Calu3 (cell line): ENCODE results near the gene PI4KA. TPM values are rescaled to one million over a fixed set of nuclear protein-coding genes. Genes with fewer than 3 reads are reported as not detected.

Source experiments
- BruUV-seq: library from RNA; stranded (reverse); fragments of 400-500 nt; replicated peaks from 2 replicates; lab custom pipeline; 2021; lab: Mats Ljungman, UMichigan
- CTCF ChIA-PET: fragments of 300-600 bp; sonication (Branson Sonifier 250); formaldehyde crosslinking; loops from one replicate; lab custom pipeline; 2022; ENCODE audit warnings: antibody characterized with exemption; lab: Charles Lee
- DNase-seq: peaks from one replicate; pipeline ENCODE4 v3.0.0; 2022
- H3K27ac Mint-ChIP-seq: one replicate; pipeline ENCODE4 v1.8.0; 2022; ENCODE audit warnings: mixed read lengths; ENCODE audit not compliant: unreplicated experiment
- H3K27me3 Mint-ChIP-seq: one replicate; pipeline ENCODE4 v1.8.0; 2022; ENCODE audit warnings: mixed read lengths; ENCODE audit not compliant: unreplicated experiment
- H3K36me3 Mint-ChIP-seq: one replicate; pipeline ENCODE4 v1.8.0; 2022; ENCODE audit warnings: mild to moderate bottlenecking, moderate library complexity, mixed read lengths; ENCODE audit not compliant: insufficient read depth, unreplicated experiment
- H3K4me1 Mint-ChIP-seq: one replicate; pipeline ENCODE4 v1.8.0; 2022; ENCODE audit warnings: mild to moderate bottlenecking, low read depth, mixed read lengths; ENCODE audit not compliant: unreplicated experiment
- H3K4me3 Mint-ChIP-seq: one replicate; pipeline ENCODE4 v1.8.0; 2022; ENCODE audit warnings: mild to moderate bottlenecking, low read depth, moderate library complexity, mixed read lengths; ENCODE audit not compliant: unreplicated experiment
- H3K9me3 Mint-ChIP-seq: one replicate; pipeline ENCODE4 v1.8.0; 2022; ENCODE audit warnings: low read depth, mixed read lengths; ENCODE audit not compliant: unreplicated experiment
- intact Hi-C: fragments of 100-400 bp; cut with micrococcal nuclease; formaldehyde crosslinking; loops from one replicate; pipeline ENCODE4 v1.10.0; 2022; ENCODE audit not compliant: unreplicated experiment
- total RNA-seq: library from RNA; stranded (reverse); gene quantifications from 2 replicates; pipeline ENCODE4 v1.2.3, GENCODE V29; 2022
- TF ChIP-seq, protein P1 (sequence below): fragments of 200-600 bp; IDR thresholded peaks from one replicate; pipeline ENCODE4 v1.8.0; 2022; ENCODE audit warnings: antibody characterized with exemption; ENCODE audit not compliant: unreplicated experiment

The PI4KA gene
- total RNA-seq, 1 experiment from 2014 or later, result 77.9 TPM

DNA sequence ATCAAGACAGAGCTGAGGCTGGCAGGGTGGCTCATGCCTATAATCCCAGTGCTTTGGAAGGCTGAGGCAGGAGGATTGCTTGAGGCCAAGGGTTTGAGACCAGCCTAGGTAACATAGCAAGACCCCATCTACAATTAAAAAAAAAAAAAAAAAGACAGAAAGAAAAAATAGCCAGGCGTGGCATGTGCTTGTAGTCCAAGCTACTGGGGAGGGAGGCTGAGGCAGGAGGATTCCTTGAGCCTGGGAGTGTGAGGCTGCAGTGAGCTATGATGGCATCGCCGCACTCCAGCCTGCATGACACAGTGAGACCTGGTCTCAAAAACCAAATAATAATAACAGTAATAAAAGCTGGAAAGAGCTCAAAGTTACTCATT lies 75.3 kb downstream of the PI4KA start:
- H3K4me3 Mint-ChIP-seq, result no peak overlapping the region
- H3K9me3 Mint-ChIP-seq, result no peaks in the 10 kb centered on the region
- no peak overlapping the region for H3K27ac Mint-ChIP-seq
- CTCF ChIA-PET, result interaction anchor here (1.6 kb wide), 1 partner anchor 41 kb away, joined by 4 read pairs; no protein-coding TSS in a partner anchor
- peaks cover 7% of the 10 kb centered on the region for H3K4me1 Mint-ChIP-seq
- H3K27me3 Mint-ChIP-seq, result no peaks in the 10 kb centered on the region
- TF ChIP-seq, protein P1, sequence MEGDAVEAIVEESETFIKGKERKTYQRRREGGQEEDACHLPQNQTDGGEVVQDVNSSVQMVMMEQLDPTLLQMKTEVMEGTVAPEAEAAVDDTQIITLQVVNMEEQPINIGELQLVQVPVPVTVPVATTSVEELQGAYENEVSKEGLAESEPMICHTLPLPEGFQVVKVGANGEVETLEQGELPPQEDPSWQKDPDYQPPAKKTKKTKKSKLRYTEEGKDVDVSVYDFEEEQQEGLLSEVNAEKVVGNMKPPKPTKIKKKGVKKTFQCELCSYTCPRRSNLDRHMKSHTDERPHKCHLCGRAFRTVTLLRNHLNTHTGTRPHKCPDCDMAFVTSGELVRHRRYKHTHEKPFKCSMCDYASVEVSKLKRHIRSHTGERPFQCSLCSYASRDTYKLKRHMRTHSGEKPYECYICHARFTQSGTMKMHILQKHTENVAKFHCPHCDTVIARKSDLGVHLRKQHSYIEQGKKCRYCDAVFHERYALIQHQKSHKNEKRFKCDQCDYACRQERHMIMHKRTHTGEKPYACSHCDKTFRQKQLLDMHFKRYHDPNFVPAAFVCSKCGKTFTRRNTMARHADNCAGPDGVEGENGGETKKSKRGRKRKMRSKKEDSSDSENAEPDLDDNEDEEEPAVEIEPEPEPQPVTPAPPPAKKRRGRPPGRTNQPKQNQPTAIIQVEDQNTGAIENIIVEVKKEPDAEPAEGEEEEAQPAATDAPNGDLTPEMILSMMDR, result no peak
- intact Hi-C loops, result no loop called here
- DNase-seq, result no peak
- H3K36me3 Mint-ChIP-seq, result peaks cover 12% of the 10 kb centered on the region
- BruUV-seq, result no TSS peak

DNA sequence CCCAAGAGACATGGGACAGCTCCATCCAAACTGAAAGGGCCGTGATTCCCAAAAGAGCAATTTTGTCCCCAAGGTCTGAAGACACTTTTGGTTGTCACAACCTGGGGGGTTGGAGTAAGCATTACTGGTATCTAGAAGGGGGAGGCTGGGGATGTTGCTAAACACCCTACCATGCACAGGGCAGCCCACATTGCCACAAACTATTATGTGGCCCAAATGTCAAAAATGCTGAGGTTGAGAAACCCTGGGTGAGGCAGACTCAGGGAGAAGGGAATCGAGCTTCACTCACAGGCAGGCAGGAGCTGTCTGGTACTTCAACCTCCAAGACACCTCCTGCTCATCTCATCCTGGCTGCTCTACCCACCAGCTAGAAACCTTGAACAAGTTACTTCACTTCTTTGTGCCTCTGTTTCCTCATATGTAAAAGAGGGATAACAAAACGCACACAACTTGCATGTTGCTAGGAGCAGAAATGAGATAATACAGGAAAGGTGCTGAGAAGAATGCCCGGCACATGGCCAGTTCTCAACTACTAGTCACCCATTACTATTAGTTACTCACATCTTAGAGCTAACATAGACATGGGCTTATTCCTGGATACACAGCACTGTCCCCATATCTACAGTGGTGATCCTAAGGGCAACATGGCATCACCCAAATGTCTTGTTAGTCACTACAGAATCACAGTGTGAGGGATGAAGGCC lies 75.9 kb downstream of the PI4KA start:
- Mint-ChIP-seq H3K27ac (no peak overlapping the region), H3K9me3 (no peaks in the 10 kb centered on the region), H3K36me3 (peaks cover 12% of the 10 kb centered on the region), H3K4me3 (no peak overlapping the region), H3K27me3 (no peaks in the 10 kb centered on the region), H3K4me1 (peaks cover 10% of the 10 kb centered on the region)
- intact Hi-C loops, result no loop called here
- CTCF ChIA-PET, result no interaction called here
- TF ChIP-seq, protein P1, result no peak
- BruUV-seq, result no TSS peak
- DNase-seq, result no peak

DNA sequence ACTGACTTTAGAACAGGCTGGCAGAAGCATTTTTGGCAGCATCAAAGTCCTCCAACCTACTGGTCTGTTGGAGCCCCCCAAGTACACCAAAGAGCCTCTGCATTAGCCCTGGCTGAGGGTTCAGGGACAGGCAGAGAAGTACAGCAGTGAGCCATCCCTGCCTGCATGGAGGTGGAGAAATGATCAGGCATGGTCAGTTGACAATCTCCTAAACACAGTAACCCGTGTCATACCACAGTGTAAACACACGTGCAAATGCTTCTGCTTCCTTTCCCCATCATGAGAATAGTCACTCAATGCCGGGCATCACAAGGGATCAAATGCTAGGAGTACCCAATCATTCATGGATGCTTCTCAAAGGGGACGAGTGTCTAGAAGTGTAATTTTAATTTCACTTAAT lies 76.5 kb downstream of the PI4KA start:
- intact Hi-C loops, result no loop called here
- TF ChIP-seq, protein P1, result no peak
- Mint-ChIP-seq H3K4me3 (no peak overlapping the region), H3K27me3 (no peaks in the 10 kb centered on the region), H3K9me3 (no peaks in the 10 kb centered on the region), H3K27ac (no peak overlapping the region), H3K4me1 (peaks cover 16% of the 10 kb centered on the region), H3K36me3 (peaks cover 6% of the 10 kb centered on the region)
- CTCF ChIA-PET, result no interaction called here
- no TSS peak for BruUV-seq
- DNase-seq, result no peak

DNA sequence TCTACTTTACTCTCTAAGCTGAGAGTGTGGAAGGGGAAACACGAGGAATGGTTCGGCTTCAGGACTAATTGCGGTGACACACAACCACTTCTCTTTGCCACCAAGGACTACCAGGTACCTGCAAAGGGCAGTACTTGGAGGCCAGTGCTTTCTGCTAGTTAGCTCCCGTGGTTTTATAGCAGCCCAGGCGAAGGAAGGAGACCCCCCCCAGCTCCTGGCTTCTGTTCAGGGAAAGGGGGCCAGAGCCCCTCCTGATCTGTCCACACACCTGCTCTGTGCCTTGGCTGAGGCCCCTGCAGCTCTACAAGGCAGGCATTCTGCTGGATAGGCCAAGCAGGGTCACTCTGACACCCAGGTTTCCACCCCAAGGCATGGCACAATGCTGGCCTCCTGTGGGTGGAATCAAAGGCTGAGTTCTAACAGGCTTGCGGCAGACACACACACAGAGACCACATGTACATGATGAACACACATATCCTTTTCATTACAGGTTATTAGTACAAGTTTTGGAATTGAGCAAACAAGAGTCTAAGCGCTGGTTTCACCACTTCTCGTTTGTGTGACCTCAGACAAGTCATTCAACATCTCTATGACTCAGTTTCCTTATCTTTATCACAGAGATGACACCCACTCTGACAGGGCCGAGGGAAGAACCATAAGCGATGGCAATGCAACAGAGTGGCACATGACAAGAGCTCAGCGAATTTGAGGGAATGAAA lies 77.2 kb downstream of the PI4KA start:
- intact Hi-C loops, result no loop called here
- Mint-ChIP-seq H3K4me1 (peaks cover 16% of the 10 kb centered on the region), H3K9me3 (no peaks in the 10 kb centered on the region), H3K27me3 (no peaks in the 10 kb centered on the region), H3K4me3 (no peak overlapping the region), H3K27ac (no peak overlapping the region), H3K36me3 (peaks cover 6% of the 10 kb centered on the region)
- no peak for DNase-seq
- BruUV-seq, result no TSS peak
- TF ChIP-seq, protein P1, result no peak
- CTCF ChIA-PET, result no interaction called here
